ENCODE data around the gene SKAP1.

- TF ChIP-seq CTCF (IDR thresholded peaks at IDR 0.05; ENCODE audit: insufficient read depth, low read length, poor library complexity, severe bottlenecking) (no peak), EZH2phosphoT487 (conservative IDR thresholded peaks at IDR 0.05; ENCODE audit: low read length) (no peak)
These were observed 10.0 kb upstream of the SKAP1 start for GRCh38 chr17:48439875-48440505.

Data from SU-DHL-6 (cell line).